Activated CD4-positive, alpha-beta T cell treated with anti-CD3 and anti-CD28 coated beads, Interleukin-2, amount 50 U/mL, for 16 hours (primary cell): Measurements from ENCODE around the gene SCARB1.

Experiments
- DNase-seq: peaks from one replicate; pipeline ENCODE4 v3.0.0-alpha.2; 2020

The SCARB1 gene

GRCh38 chr12:124769881-124770512, 93.7 kb downstream of the SCARB1 start:
- no peak for DNase-seq

GRCh38 chr12:124769163-124769530, 94.5 kb downstream of the SCARB1 start:
- no peak for DNase-seq

GRCh38 chr12:124768452-124769162, 95.1 kb downstream of the SCARB1 start:
- no peak for DNase-seq

- DNase-seq, result peak; percentile 80
These were observed 96.4 kb downstream of the SCARB1 start for GRCh38 chr12:124767066-124767821.

- no peak for DNase-seq
These were observed 97.0 kb downstream of the SCARB1 start for GRCh38 chr12:124766727-124767065.

- DNase-seq, result no peak
These were observed 97.8 kb downstream of the SCARB1 start for GRCh38 chr12:124765581-124766489.

GRCh38 chr12:124764870-124765580, 98.6 kb downstream of the SCARB1 start:
- no peak for DNase-seq

- DNase-seq, result peak; percentile 40
These were observed 99.2 kb downstream of the SCARB1 start for GRCh38 chr12:124764451-124764850.

- DNase-seq, result no peak
These were observed 100.1 kb downstream of the SCARB1 start for GRCh38 chr12:124763594-124763979.

- DNase-seq, result no peak
These were observed 100.7 kb downstream of the SCARB1 start for GRCh38 chr12:124762791-124763593.

GRCh38 chr12:124762384-124762783, 101.3 kb downstream of the SCARB1 start:
- DNase-seq, result no peak

- DNase-seq, result no peak
These were observed 101.8 kb downstream of the SCARB1 start for GRCh38 chr12:124761871-124762270.

- DNase-seq, result no peak
These were observed 102.6 kb downstream of the SCARB1 start for GRCh38 chr12:124761056-124761455.

- DNase-seq, result no peak
These were observed 103.1 kb downstream of the SCARB1 start for GRCh38 chr12:124760560-124760959.

GRCh38 chr12:124759841-124760503, 103.7 kb downstream of the SCARB1 start:
- DNase-seq, result no peak

- DNase-seq, result no peak
These were observed 105.1 kb downstream of the SCARB1 start for GRCh38 chr12:124758266-124759220.

- DNase-seq, result no peak
These were observed 106.3 kb downstream of the SCARB1 start for GRCh38 chr12:124757329-124757728.

GRCh38 chr12:124756760-124757159, 106.9 kb downstream of the SCARB1 start:
- DNase-seq, result no peak

- no peak for DNase-seq
These were observed 107.5 kb downstream of the SCARB1 start for GRCh38 chr12:124756166-124756565.

- no peak for DNase-seq
These were observed 107.9 kb downstream of the SCARB1 start for GRCh38 chr12:124755801-124756148.
